HG02884 (cell line): ENCODE measurements around the gene REXO1.
"Not testable (repeated sequence)": the region's sequence is repeated elsewhere in the genome, so short reads cannot be mapped to it uniquely, and the experiment has no call there.

Source experiments
- ATAC-seq: cut with Tn5 transposase; IDR thresholded peaks from one replicate; pipeline ENCODE4 v1.9.1; 2021; ENCODE audit warnings: mild to moderate bottlenecking, moderate library complexity; ENCODE audit not compliant: unreplicated experiment

REXO1 gene, protein sequence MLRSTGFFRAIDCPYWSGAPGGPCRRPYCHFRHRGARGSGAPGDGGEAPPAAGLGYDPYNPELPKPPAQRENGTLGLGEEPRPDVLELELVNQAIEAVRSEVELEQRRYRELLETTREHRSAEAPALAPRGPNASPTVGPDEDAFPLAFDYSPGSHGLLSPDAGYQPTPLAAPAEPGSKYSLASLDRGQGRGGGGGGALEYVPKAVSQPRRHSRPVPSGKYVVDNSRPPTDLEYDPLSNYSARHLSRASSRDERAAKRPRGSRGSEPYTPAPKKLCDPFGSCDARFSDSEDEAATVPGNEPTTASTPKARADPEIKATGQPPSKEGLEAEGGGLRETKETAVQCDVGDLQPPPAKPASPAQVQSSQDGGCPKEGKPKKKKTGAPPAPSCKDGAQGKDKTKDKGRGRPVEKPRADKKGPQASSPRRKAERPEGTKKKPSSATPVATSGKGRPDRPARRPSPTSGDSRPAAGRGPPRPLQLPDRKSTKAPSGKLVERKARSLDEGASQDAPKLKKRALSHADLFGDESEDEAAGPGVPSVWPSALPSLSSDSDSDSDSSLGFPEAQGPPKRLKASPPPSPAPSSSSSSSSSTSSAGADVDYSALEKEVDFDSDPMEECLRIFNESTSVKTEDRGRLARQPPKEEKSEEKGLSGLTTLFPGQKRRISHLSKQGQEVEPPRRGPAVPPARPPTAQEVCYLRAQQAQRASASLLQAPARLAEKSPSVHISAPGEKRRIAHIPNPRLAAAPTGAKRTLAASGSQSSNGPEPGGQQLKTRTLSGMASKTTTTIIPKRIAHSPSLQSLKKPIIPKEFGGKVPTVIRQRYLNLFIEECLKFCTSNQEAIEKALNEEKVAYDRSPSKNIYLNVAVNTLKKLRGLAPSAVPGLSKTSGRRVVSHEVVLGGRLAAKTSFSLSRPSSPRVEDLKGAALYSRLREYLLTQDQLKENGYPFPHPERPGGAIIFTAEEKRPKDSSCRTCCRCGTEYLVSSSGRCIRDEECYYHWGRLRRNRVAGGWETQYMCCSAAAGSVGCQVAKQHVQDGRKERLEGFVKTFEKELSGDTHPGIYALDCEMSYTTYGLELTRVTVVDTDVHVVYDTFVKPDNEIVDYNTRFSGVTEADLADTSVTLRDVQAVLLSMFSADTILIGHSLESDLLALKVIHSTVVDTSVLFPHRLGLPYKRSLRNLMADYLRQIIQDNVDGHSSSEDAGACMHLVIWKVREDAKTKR

DNA sequence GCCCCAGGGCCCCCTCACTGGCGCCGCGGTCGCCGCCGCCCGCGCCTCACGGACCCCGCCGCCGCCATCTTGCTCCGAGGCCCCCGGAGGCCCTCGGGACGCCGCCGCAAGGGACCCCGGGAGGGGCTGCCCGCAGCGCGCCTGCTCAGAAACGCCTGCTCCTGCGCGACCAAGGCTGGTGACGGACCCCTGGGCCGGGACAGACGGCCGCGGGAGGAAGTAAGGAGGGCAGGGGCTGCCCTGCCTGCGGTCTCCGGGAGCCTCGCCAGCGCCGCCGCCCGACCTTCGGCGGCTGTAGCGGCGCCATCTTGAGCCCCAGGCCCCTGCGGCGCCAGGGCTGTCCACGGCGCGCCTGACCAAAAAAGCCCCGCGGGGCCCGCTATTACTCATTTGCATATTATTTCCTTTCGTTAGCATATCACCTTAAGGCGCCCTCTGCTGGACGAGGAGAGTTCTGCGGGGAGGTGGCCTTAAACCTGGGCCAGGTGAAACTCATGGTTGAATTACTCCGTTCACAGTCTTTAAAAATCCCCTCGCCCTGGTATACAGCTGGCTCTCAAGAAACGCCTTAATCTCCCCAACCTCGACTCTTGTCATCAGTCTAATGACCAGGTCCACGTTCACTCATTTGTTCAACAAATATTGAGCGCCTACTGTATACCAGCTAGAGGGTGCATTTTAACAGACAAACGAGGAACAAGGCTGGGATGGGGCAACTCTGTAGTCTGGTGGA, at the start of gene REXO1:
REXO1 (minus strand) TSS at position 85 of the 733 bp plus-strand sequence. CDS start 125 bp downstream, outside the sequence.
- ATAC-seq = peak; percentile 59

DNA sequence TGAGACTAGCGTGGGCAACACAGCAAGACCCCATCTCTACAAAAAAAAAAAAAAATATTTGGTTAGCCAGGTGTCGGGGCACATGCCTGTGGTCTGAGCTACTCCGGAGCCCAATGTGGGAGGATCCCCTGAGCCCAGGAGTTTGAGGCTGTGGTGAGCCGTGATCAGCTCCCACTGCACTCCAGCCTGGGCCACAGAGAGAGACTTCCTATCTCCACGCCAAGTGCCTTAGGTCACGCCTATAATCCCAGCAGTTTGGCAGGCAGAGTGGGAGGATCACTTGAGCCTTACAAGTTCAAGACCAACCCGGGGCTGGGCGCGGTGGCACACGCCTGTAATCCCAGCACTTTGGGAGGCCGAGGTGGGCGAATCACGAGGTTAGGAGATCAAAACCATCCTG, 48.2 kb upstream of the REXO1 start:
- ATAC-seq = no peak

DNA sequence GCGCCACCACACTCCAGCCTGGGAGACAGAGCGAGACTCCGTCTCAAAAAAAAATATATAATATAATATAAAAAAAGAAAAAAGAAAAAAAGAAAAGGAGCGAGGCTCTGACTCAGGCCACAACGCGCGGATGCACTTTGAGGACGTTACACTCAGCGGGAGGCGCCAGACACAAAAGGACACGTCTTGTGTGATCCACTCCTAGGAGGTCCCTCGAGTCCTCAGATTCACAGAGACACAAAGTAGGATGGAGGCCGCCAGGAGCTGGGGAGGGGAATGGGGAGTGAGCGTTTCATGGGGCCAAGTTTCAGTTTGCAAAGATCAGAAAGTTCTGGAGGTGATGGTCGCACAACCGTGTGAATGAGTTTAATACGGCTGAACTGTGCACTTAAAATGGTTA, 45.5 kb upstream of the REXO1 start:
- no peak for ATAC-seq

DNA sequence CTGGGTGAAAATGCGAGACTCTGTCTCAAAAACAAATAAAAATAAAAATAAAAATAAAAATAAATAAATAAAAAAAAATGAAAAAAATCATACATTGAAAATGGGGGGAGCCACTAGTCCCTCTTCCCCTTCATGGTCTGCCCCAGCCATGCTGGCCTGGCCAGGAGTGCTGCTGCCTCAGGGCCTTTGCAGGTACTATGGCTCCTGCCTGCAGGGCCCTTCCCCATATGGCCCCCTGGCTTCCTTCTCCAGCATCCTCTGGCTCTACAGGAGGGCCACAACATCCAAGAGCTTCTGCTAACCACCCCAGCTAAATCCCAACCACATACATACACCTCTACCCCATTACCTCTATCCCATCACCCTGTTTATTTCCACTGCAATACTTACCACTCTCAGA, 41.6 kb upstream of the REXO1 start:
- ATAC-seq = no peak

DNA sequence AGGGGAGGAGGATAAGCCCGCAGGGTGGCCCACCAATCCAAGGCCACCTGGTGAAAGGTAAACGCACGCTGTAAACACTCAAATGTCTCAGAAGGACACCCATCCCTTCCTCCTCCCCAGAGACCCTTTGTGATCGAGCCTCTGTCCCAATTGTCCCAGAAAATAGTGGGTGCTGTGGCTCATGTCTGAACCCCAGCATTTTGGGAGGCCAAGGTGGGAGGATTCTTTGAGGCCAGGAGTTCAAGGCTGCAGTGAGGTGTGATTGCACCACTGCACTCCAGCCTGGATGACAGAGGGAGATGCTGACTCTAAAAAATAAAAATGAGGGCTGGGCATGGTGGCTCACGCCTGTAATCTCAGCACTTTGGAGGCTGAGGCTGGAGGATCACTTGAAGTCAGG, 40.1 kb upstream of the REXO1 start:
- ATAC-seq = no peak

DNA sequence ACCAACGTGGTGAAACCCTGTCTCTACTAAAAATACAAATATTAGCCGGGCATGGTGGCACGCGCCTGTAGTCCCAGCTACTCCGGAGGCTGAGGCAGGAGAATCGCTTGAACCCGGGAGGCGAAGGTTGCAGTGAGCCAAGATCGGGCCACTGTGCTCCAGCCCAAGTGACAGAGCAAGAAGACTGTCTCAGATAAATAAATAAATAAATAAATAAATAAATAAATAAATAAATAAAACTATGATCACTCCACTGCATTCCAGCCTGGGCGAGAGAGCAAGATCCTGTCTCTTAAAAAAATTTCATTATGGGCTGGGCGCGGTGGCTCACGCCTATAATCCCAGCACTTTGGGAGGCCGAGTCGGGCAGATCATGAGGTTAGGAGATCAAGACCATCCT, 38.1 kb upstream of the REXO1 start:
- not testable (repeated sequence) for ATAC-seq

DNA sequence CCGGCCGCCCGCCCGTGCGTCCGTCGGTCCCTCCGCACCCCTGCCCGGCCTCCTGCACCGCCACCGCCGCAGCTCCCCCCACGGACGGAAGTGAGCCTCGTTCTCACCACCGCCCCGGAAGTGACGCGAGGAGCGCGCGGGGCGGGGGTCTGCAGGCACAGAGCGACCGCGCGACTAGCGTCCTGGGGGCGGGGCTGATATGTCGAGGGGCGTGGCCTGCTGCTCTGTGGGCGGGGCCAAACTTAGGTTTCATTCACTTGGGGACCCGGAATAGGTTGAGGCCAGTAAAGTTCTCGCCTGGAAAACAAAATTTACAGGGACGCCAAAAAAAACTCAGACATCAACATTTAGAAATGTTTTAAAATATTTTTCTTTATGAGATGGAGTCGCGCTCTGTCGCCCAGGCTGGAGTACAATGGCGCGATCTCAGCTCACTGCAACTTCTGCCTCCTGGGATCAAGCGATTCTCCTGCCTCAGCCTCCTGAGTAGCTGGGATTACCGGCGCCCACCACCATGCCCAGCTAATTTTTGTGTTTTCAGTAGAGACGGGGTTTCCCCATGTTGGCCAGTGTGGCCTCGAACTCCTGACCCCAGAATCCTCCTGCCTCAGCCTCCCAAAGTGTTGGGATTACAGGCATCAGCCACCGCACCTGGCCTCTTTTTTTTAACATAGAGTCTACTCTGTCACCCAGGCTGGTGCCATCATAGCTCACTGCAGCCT, 37.3 kb upstream of the REXO1 start, which contains the start of gene ABHD17A:
ABHD17A (minus strand) TSS at position 99 of the 722 bp plus-strand sequence. CDS start 3,930 bp downstream, outside the sequence.
- not testable (repeated sequence) for ATAC-seq

DNA sequence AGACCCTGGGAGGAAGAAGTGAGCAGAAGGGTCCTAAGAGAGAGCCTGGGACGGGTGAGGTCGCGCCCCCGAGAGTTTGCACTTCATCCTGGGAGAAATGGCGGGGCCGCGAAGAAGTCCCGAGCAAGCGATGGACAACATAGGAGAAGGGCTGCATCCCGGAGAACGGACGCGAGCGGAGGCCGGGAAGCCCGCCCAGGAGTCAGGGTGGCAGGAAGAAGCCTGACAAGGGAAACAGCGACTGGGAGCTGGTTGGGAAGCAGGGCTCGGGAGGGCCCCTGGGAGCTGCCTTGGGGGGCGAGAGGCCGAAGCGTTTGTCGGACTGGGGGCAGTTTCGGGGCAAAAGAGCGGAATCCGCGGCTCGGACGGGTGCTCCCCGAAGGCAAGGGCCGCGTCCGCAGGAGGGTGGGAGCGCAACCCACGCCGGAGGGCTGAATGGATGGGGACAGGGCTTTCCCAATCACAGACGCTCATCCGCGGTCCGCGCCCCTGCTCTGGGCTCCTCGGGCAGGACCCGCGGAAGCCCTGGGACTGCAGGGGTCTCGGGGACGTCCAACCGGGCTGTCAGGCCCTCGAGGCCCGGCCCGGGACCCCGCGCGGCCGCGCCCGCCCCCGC, 36.5 kb upstream of the REXO1 start:
- no peak for ATAC-seq

DNA sequence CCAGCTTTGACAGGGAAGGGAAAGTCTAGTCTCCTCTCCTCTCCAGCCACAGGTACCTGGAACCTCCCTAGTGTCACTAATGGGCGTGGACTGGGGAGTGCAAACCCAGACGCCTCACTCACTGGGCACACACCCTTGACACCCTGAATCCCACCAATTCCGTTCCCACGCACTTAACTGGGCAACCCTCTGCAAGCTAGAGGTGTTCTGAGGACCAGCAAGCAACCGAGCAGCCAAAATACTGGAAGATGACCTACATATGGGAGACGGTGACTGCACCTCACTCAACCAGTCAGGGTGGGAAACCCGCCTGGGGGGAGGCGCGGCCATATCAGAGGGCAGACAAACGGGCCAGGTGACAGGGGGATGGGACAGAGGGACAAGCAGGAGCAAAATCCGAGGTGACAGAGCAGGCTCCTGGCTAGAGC, 36.0 kb upstream of the REXO1 start:
- ATAC-seq = no peak

DNA sequence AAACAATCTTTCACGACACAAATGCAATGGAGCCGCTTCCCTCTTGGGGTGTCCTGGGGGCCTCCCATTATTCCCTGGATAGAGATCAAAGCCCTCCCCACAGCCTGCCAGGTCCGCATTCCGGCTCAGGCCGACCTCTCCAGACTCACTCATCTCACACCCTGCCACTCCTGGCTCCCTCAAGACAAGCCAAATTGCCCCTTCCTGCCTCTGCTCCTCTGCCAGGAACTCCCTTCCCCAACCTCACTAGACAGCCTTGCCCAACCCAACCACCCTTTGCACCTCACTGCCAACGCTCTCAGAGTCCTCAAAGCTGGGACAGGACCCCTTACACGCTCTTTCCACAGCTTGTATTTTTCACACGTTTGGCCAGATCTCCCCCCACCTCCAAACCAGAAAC, 35.5 kb upstream of the REXO1 start:
- ATAC-seq = no peak

DNA sequence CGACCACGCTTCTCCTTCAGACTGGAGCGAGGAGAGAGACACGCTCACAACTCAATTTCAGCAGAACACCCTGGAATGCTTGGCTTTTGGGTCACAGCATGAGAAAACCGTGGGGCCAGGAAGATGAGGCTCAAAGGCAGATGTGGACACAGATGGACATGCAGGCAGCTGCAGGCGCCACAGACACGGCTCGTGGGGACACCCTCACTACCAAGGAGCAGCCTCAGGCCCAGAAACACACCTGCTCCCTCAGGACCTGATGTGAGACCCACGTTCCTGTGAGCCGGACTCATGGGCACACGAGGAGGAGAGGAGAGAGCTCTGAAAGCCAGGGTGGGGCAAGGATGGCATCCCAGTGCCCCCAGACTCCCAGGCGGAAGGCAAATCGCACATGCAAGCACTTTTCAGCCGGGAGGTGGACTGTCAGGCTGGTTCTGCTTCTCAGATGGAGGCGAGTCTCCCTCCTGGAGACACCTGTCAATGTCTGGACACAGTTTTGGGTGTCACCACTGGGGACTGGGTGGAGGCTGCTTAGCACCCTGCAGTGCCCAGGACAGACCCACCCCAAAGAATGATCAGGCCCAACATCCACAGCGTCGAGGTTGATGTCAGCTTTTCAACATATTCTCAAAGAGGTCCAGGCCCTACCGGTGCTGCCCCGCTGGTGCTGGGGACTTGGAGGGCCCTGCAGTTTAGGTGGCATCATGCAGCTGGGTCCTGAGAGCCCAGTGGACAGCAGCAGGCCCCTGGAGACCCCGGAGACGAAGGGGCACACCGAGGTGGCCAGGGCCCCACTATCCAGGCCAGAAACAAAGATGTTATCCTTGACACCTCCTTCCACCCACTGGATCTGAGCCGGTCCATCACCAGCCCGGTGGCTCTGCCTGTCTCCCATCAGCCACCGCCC, 34.8 kb upstream of the REXO1 start:
- no peak for ATAC-seq

DNA sequence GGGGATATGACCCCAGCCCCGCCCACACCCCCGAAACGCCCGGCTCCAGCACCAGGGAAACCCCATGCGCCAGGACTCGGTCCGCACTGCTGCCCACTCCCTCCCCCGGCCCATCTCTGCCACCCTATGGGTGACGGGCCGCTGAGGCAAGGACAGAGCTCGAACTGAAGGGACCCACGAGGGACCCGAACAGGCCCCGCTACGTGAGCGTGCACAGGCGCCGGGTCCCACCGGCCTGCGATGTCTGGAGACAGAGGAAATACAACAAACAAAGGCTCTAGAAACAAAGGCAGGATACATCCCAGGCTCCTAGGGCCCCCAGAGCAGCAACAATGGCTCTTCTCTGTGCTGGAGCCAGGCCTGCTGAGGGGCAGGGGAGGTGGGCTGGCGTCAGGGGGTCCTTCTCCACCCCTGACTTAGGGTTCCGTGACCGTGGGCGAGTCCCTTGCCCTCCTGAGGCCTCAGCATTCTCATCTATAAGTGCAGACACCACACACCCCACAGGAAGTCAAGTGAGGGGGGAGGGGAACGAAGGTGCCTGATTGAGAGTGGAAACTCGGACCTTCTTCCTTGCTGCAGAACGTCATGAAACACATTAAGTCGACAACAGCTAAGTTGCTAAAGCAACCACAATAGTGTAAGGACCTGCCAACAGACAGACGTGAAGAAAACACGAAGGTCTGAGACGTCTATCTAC, 34.0 kb upstream of the REXO1 start:
- no peak for ATAC-seq

DNA sequence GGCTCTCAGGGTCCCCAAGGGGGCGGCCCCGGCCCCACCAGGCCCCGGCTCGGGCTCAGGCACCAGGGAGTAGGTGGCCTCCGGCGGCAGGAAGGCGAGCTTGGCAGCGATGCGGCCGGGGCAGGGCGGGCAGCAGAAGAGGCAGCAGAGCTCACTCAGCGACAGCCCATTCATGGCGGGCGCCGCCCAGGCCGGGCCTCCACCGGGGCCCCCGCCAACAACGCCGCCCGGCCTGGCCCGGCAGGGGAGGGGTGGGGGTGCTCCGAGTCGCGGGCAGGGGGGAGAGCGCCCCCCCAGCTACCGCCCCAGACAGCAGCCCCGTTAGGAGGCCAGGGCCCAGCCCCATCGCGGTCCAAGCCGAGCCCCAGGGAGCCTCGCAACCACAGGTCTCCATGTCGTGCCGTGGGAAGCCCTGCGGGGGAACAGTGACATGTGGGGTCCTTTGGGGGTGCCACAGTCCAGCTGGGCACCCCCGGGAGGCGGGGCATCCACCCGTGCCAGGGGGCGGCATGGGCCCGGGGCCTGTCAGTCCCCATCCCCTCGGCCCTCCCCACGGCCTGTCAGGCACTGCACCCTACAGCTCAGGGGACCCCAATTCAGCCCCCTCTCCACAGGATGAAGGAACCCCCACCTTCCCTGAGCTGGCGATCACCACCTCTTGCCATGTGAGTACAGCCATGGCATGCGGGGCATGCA, 33.3 kb upstream of the REXO1 start:
- ATAC-seq = not testable (repeated sequence)

DNA sequence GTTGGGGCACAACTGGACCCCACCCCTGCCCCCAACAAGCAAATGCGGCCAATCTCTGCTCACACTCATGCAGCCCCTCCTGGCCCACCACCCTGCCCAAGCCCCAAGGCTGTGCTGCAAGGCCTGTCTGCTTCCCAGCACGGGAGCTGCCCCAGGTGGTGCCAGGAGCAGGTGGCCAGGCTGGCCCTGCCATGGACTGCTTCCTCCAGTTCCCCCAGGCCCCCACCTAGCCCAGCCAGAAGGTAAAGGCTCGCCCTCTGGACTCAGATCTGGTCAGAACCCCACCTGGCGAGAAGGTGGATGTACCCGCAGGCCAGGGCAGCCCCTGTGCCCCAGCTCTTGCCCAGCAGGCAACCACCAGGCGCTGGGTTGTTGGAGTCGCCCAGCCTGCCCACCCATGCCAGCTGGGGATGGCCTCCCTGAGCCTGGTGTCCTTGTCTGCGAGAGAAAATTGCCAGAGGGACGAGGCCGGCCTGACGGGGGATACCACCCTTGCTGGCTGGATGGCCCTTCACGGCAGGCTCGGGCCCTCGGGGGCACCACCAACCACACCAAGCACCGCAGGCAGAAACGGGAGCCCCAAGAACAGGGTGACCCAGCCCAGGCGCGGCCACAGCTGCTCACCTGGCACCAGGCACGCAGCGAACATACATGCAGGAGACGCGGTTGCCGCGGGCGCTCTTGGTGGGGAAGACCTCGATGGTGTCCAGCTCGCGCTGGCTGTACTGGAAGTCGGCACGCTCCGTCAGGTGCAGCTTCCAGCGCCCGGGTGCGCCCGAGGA, 32.5 kb upstream of the REXO1 start:
- ATAC-seq = no peak

DNA sequence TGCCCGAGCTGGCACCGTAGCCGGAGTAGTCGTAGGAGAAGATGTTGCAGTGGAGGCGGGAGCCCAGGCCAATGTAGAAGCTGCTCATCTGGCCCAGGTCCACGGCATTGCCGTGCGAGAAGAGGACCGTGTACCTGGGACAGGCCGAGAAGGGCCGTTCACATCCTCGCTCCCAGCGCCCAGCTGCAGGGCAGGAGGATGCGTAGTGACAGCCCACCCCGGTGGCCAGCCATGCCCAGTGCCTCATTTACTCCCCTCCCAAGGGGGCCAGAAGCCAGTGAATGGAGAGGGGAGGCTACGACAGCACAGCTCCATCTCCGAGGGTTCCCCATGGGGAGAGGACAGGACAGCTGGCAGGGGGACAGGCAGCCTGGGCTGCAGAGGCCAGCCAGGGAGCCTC, 31.7 kb upstream of the REXO1 start:
- not testable (repeated sequence) for ATAC-seq

DNA sequence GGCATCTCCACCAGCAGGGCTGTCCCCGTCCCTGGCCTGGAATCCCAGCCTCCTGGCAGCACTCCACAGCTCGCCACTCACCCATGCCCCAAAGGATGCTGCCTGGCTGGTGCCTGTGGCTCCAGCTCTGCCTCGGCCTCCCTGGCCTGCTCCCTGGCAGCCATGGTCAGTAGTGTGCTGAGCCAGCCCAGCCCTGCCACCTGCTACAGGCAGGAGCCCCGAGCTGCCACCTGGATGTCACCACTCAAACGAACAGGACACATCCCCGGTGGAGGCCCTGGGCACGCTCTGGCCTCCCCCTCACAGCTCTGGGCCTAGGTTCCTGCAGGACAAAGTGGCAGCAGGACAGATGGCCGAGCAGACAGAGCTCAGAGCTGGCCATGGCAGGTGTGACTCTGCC, 30.3 kb upstream of the REXO1 start:
- ATAC-seq = not testable (repeated sequence)
